SK-N-SH treated with all-trans-retinoic acid at 6 μM for 48 hours (cell line): ENCODE results near the gene LAP3.

Experiments
- ATAC-seq: fragments of 200-7000 bp; cut with Tn5 transposase; 3 replicates; pipeline ENCODE4 v1.9.1; 2020; ENCODE audit warnings: mild to moderate bottlenecking, moderate library complexity
- ARNTL ChIP-seq: fragments of 450-650 bp; formaldehyde crosslinking; IDR thresholded peaks from 2 replicates; pipeline ENCODE4 v1.5.0; 2020; ENCODE audit warnings: low read depth, mild to moderate bottlenecking, moderate library complexity, borderline replicate concordance
- BACH2 ChIP-seq: fragments of 250-450 bp; sonication (Bioruptor Pico); IDR thresholded peaks from 2 replicates; pipeline ENCODE4 v1.9.0; 2021; ENCODE audit warnings: mild to moderate bottlenecking, borderline replicate concordance
- CREB5 ChIP-seq: fragments of 250-450 bp; sonication (Bioruptor Pico); IDR thresholded peaks from 2 replicates; pipeline ENCODE4 v1.5.1; 2020; ENCODE audit warnings: low read depth, mild to moderate bottlenecking, moderate library complexity
- CSDC2 ChIP-seq: fragments of 250-450 bp; sonication (Bioruptor Pico); IDR thresholded peaks from 2 replicates; pipeline ENCODE4 v1.5.0; 2020; ENCODE audit warnings: mild to moderate bottlenecking, moderate library complexity
- CSRNP3 ChIP-seq: fragments of 250-450 bp; sonication (Bioruptor Pico); IDR thresholded peaks from 2 replicates; pipeline ENCODE4 v1.5.1; 2021; ENCODE audit warnings: mild to moderate bottlenecking, moderate library complexity
- ESRRG ChIP-seq: fragments of 250-450 bp; sonication (Bioruptor Pico); IDR thresholded peaks from 2 replicates; pipeline ENCODE4 v1.6.1; 2021; ENCODE audit warnings: mild to moderate bottlenecking
- GLIS3 ChIP-seq: fragments of 250-450 bp; sonication (Bioruptor Pico); IDR thresholded peaks from 2 replicates; pipeline ENCODE4 v1.5.0; 2020; ENCODE audit warnings: mild to moderate bottlenecking, moderate library complexity
- ISL1 ChIP-seq: fragments of 250-450 bp; sonication (Bioruptor Pico); IDR thresholded peaks from 2 replicates; pipeline ENCODE4 v2.1.2; 2022; ENCODE audit warnings: mild to moderate bottlenecking, moderate library complexity
- OSR1 ChIP-seq: fragments of 250-450 bp; sonication (Bioruptor Pico); IDR thresholded peaks from 2 replicates; pipeline ENCODE4 v1.8.0; 2022; ENCODE audit warnings: moderate library complexity, mild to moderate bottlenecking, inconsistent platforms
- PATZ1 ChIP-seq: fragments of 250-450 bp; sonication (Bioruptor Pico); IDR thresholded peaks from 2 replicates; pipeline ENCODE4 v1.8.0; 2020; ENCODE audit warnings: mild to moderate bottlenecking, moderate library complexity, borderline replicate concordance
- POU6F1 ChIP-seq: fragments of 250-450 bp; sonication (Bioruptor Pico); IDR thresholded peaks from 2 replicates; pipeline ENCODE4 v1.8.0; 2021; ENCODE audit warnings: low read depth, mild to moderate bottlenecking, moderate library complexity, borderline replicate concordance
- PPARA ChIP-seq: fragments of 250-450 bp; sonication (Bioruptor Pico); IDR thresholded peaks from 2 replicates; pipeline ENCODE4 v1.5.0; 2020; ENCODE audit warnings: mild to moderate bottlenecking, borderline replicate concordance
- SNAI2 ChIP-seq: fragments of 250-450 bp; sonication (Bioruptor Pico); IDR thresholded peaks from 2 replicates; pipeline ENCODE4 v1.5.0; 2020; ENCODE audit warnings: mild to moderate bottlenecking, moderate library complexity
- TCF4 ChIP-seq: fragments of 250-450 bp; sonication (Bioruptor Pico); IDR thresholded peaks from 2 replicates; pipeline ENCODE4 v1.8.0; 2021; ENCODE audit warnings: mild to moderate bottlenecking, moderate library complexity, borderline replicate concordance
- TOX ChIP-seq: fragments of 250-450 bp; sonication (Bioruptor Pico); IDR thresholded peaks from 2 replicates; pipeline ENCODE4 v1.8.0; 2021; ENCODE audit warnings: mild to moderate bottlenecking, moderate library complexity, borderline replicate concordance
- ZC3H10 ChIP-seq: fragments of 250-450 bp; sonication (Bioruptor Pico); IDR thresholded peaks from 2 replicates; pipeline ENCODE4 v1.5.1; 2021; ENCODE audit warnings: mild to moderate bottlenecking, moderate library complexity
- ZFP3 ChIP-seq: fragments of 250-450 bp; sonication (Bioruptor Pico); IDR thresholded peaks from 2 replicates; pipeline ENCODE4 v1.5.0; 2020; ENCODE audit warnings: mild to moderate bottlenecking, moderate library complexity
- ZFP30 ChIP-seq: fragments of 450-650 bp; formaldehyde crosslinking; IDR thresholded peaks from 2 replicates; pipeline ENCODE4 v1.5.0; 2022; ENCODE audit warnings: mild to moderate bottlenecking, moderate library complexity
- ZNF565 ChIP-seq: fragments of 450-650 bp; formaldehyde crosslinking; conservative IDR thresholded peaks from 2 replicates; pipeline ENCODE4 v1.5.0; 2020; ENCODE audit warnings: low read depth, mild to moderate bottlenecking, moderate library complexity
- ZNF70 ChIP-seq: fragments of 450-650 bp; formaldehyde crosslinking; IDR thresholded peaks from 2 replicates; pipeline ENCODE4 v1.5.0; 2020; ENCODE audit warnings: mild to moderate bottlenecking, moderate library complexity
- ZNF8 ChIP-seq: fragments of 450-650 bp; formaldehyde crosslinking; IDR thresholded peaks from 2 replicates; pipeline ENCODE4 v1.5.0; 2020; ENCODE audit warnings: mild to moderate bottlenecking, moderate library complexity

Gene LAP3

GRCh38 chr4:17580969-17581368, 4.0 kb downstream of the LAP3 start (continued):
- TF ChIP-seq TCF4 (CRISPR knock-in tag), result no peak
- no peak for TF ChIP-seq TOX (CRISPR knock-in tag)
- TF ChIP-seq, all 23 proteins: peak for 0

GRCh38 chr4:17583276-17583675, 6.3 kb downstream of the LAP3 start:
- no peak for ATAC-seq
- TF ChIP-seq ZFP30, result no peak
- TF ChIP-seq ZC3H10 (CRISPR knock-in tag), result no peak
- TF ChIP-seq OSR1, result no peak
- no peak for TF ChIP-seq TOX (CRISPR knock-in tag)

- TF ChIP-seq ZC3H10 (CRISPR knock-in tag), result no peak
- TF ChIP-seq PPARA (CRISPR knock-in tag), result no peak
- TF ChIP-seq PATZ1, result no peak
- TF ChIP-seq ZNF565, result no peak
- no peak for TF ChIP-seq ZNF70 (CRISPR knock-in tag)
- TF ChIP-seq CREB5 (CRISPR knock-in tag), result no peak
- TF ChIP-seq CSRNP3 (CRISPR knock-in tag), result no peak
- no peak for TF ChIP-seq CSDC2 (CRISPR knock-in tag)
- TF ChIP-seq ZFP30, result no peak
- TF ChIP-seq ESRRG, result no peak
- TF ChIP-seq ZNF8, result no peak
- no peak for TF ChIP-seq TOX (CRISPR knock-in tag)
- TF ChIP-seq SNAI2 (CRISPR knock-in tag), result no peak
- TF ChIP-seq GLIS3 (CRISPR knock-in tag), result no peak
- no peak for TF ChIP-seq BACH2 (CRISPR knock-in tag)
- TF ChIP-seq OSR1, result no peak
- TF ChIP-seq ARNTL (CRISPR knock-in tag), result no peak
- no peak for TF ChIP-seq ISL1 (CRISPR knock-in tag)
- TF ChIP-seq ZFP3 (CRISPR knock-in tag), result no peak
- TF ChIP-seq TCF4 (CRISPR knock-in tag), result no peak
- TF ChIP-seq, all 23 proteins: peak for 0
- ATAC-seq, result no peak
Observed at GRCh38 chr4:17583941-17584340, 6.9 kb downstream of the LAP3 start.

- no peak for ATAC-seq
- TF ChIP-seq ZNF70 (CRISPR knock-in tag), result no peak
- TF ChIP-seq PPARA (CRISPR knock-in tag), result no peak
- TF ChIP-seq ZFP30, result no peak
- no peak for TF ChIP-seq ZNF565
- TF ChIP-seq ISL1 (CRISPR knock-in tag), result no peak
- TF ChIP-seq ZC3H10 (CRISPR knock-in tag), result no peak
- no peak for TF ChIP-seq CREB5 (CRISPR knock-in tag)
- TF ChIP-seq ZFP3 (CRISPR knock-in tag), result no peak
- TF ChIP-seq POU6F1 (CRISPR knock-in tag), result no peak
- no peak for TF ChIP-seq GLIS3 (CRISPR knock-in tag)
Observed at GRCh38 chr4:17584521-17585213, 7.7 kb downstream of the LAP3 start.
